Measurements from ENCODE around the gene ZWILCH. TPM values are rescaled to one million over a fixed set of nuclear protein-coding genes. Genes with fewer than 3 reads are reported as not detected.

The ZWILCH gene
- total and polyA plus RNA-seq, 9 of the 15 experiments (the other 6 are each of a cell fraction or from before 2014, with no cell fraction given) = 32.8 to 94.2 (median 52.1) TPM

DNA sequence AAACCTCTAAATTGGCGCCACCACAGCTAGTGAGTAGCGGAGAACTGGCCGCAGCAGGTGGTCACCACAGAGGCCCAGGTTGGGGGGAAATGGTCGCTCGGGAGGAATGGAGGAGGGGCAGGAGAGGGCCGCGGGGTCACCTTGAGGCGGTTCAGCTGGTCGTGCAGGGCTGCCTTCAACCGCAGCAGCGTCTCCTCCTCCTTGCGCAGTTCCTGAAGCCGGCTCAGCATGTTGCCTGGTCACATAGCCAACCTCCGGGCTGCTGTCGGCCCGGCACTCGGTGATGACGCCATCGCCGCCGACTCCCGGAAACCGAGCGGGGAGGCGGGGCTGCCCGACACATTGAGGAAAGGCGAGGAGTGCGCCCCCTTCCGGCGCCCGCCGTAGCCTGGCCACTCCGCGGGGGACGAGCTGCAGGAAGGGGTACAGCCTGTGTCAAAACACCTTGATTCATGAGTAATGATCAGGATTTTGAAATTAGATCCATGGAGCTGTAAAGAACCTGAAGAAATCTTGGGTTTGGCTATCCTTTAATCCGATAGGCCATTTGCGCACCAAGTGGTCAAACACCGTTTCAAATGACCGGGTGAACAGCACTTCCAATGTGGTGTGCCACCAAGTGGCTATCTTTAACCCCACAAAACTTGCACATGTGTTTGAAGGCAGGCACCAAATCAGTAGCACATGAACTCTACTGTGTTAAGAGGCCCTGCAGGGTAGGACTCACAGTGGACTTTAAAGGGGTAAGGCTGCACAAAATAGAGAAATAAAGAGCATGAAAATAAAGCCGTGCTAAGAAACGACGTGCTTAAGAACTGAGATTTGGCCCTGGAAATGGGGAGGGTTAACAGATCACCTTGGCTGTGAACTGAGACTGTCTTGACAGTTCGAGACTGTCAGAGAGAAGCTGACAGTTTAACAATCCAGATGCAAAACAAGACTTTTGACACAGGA is 7.3 kb upstream of the ZWILCH start, which contains the start of gene SNAPC5 (continued):
- TF ChIP-seq CBX1 (IDR thresholded peaks at IDR 0.05; ENCODE audit: low read depth) = peak; percentile 96; the same call in 1 of the 2 replicates
- TF ChIP-seq ZNF354B (CRISPR knock-in tag; IDR thresholded peaks at IDR 0.05) = no peak
- no peak for TF ChIP-seq HSF4 (CRISPR knock-in tag; IDR thresholded peaks at IDR 0.05; ENCODE audit: borderline replicate concordance)
- TF ChIP-seq ARID2 (IDR thresholded peaks at IDR 0.05) = peak; percentile 39; the same call in 1 of the 2 replicates
- TF ChIP-seq XRCC5 (IDR thresholded peaks at IDR 0.05; ENCODE audit: low read depth, low read length) = peak; percentile 98
- TF ChIP-seq ZNF263 (CRISPR knock-in tag; IDR thresholded peaks at IDR 0.05; ENCODE audit: borderline replicate concordance) = no peak
- TF ChIP-seq ZNF232 (CRISPR knock-in tag; IDR thresholded peaks at IDR 0.05) = peak; percentile 62; the same call in 1 of the 2 replicates
- TF ChIP-seq BRD4 (IDR thresholded peaks at IDR 0.05) = peak; percentile 87
- peak; percentile 91 for TF ChIP-seq MYC (IDR thresholded peaks at IDR 0.05; ENCODE audit: low read depth, low read length)
- TF ChIP-seq MYC (CRISPR knock-in tag; IDR thresholded peaks at IDR 0.05; ENCODE audit: borderline replicate concordance, low read depth) = peak; percentile 82
- peak; percentile 79; the same call in 1 of the 2 replicates for TF ChIP-seq TAF15 (IDR thresholded peaks at IDR 0.05; ENCODE audit: low read depth, low read length)
- peak; percentile 58; the same call in 1 of the 2 replicates for TF ChIP-seq CREB3L1 (IDR thresholded peaks at IDR 0.05; ENCODE audit: borderline replicate concordance, low read depth)
- peak; percentile 84; the same call in 1 of the 2 replicates for TF ChIP-seq PHF8 (IDR thresholded peaks at IDR 0.05; ENCODE audit: borderline replicate concordance, low read length)
- no peak; the same call in 1 of the 2 replicates for TF ChIP-seq STAT6 (CRISPR knock-in tag; IDR thresholded peaks at IDR 0.05)
- TF ChIP-seq, protein P1, sequence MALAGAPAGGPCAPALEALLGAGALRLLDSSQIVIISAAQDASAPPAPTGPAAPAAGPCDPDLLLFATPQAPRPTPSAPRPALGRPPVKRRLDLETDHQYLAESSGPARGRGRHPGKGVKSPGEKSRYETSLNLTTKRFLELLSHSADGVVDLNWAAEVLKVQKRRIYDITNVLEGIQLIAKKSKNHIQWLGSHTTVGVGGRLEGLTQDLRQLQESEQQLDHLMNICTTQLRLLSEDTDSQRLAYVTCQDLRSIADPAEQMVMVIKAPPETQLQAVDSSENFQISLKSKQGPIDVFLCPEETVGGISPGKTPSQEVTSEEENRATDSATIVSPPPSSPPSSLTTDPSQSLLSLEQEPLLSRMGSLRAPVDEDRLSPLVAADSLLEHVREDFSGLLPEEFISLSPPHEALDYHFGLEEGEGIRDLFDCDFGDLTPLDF (CRISPR knock-in tag; IDR thresholded peaks at IDR 0.05) = no peak; the same call in 1 of the 2 replicates
- peak; percentile 95 for TF ChIP-seq PHF20 (IDR thresholded peaks at IDR 0.05; ENCODE audit: partially characterized antibody)
- no peak for TF ChIP-seq FOS (IDR thresholded peaks at IDR 0.05; ENCODE audit: extremely low read depth, insufficient read length)
- TF ChIP-seq, protein P2, sequence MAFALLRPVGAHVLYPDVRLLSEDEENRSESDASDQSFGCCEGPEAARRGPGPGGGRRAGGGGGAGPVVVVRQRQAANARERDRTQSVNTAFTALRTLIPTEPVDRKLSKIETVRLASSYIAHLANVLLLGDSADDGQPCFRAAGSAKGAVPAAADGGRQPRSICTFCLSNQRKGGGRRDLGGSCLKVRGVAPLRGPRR (CRISPR knock-in tag; IDR thresholded peaks at IDR 0.05) = no peak
- TF ChIP-seq ZNF699 (CRISPR knock-in tag; IDR thresholded peaks at IDR 0.05; ENCODE audit: insufficient replicate concordance) = no peak
- no peak for TF ChIP-seq ZNF584 (CRISPR knock-in tag; IDR thresholded peaks at IDR 0.05; ENCODE audit: low read depth)
- TF ChIP-seq EGR1 (conservative IDR thresholded peaks at IDR 0.05) = peak; percentile 50
- TF ChIP-seq ZFP36 (IDR thresholded peaks at IDR 0.05; ENCODE audit: low read depth, low read length, partially characterized antibody) = no peak
